GM19238 (cell line): ENCODE results near the gene GPR153.

Source experiments
- DNase-seq: peaks from one replicate; pipeline ENCODE4 v3.0.0; 2011; ENCODE audit warnings: low spot score; ENCODE audit not compliant: insufficient read length

GPR153 gene

GRCh38 chr1:6248932-6249738 lies 11.8 kb downstream of the GPR153 start:
- DNase-seq, result no peak

GRCh38 chr1:6248161-6248776 lies 12.6 kb downstream of the GPR153 start:
- DNase-seq, result no peak

- DNase-seq, result no peak
These were observed 13.2 kb downstream of the GPR153 start for GRCh38 chr1:6247651-6248050.

GRCh38 chr1:6246497-6247467 lies 14.1 kb downstream of the GPR153 start:
- DNase-seq, result peak; percentile 95

GRCh38 chr1:6245869-6246496 lies 14.9 kb downstream of the GPR153 start:
- no peak for DNase-seq

- DNase-seq, result peak; percentile 92
These were observed 15.6 kb downstream of the GPR153 start for GRCh38 chr1:6245086-6245868.

- DNase-seq, result no peak
These were observed 16.4 kb downstream of the GPR153 start for GRCh38 chr1:6244401-6245049.

- DNase-seq, result no peak
These were observed 16.9 kb downstream of the GPR153 start, which contains the start of gene HES3 for GRCh38 chr1:6243993-6244392. Gene HES3, plus strand, starts transcription at chr1:6244179. Its CDS starts 187 bp downstream, at chr1:6244366.

- DNase-seq, result no peak
These were observed 17.7 kb downstream of the GPR153 start for GRCh38 chr1:6243053-6243834.

GRCh38 chr1:6241887-6242740 lies 18.8 kb downstream of the GPR153 start:
- DNase-seq, result no peak

- no peak for DNase-seq
These were observed 19.6 kb downstream of the GPR153 start for GRCh38 chr1:6241107-6241886.

GRCh38 chr1:6239950-6240768 lies 20.7 kb downstream of the GPR153 start:
- no peak for DNase-seq

- no peak for DNase-seq
These were observed 21.6 kb downstream of the GPR153 start for GRCh38 chr1:6239213-6239752.

- DNase-seq, result no peak
These were observed 23.8 kb downstream of the GPR153 start for GRCh38 chr1:6237093-6237492.

- no peak for DNase-seq
These were observed 25.6 kb downstream of the GPR153 start for GRCh38 chr1:6235296-6235677.
